ENCODE measurements around the gene AIFM2.
"Not testable (repeated sequence)": the region's sequence is repeated elsewhere in the genome, so short reads cannot be mapped to it uniquely, and the experiment has no call there.

AIFM2 gene

DNA sequence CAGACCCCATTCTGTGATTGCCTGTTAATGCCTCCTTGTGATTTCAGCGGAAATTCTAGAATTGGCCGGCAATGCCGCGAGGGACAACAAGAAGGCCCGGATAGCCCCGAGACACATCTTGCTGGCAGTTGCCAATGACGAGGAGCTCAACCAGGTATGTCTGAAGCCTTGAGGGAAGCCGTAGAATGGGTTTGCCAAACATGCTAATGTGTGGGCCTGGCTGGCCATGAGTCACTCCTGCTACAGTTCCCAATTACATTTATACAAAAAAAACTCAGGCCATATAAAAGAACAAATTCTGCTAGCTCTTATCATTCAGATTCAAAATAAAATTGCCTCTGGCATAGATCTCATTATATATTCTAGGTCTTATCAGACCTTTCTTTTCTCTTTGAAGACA is 42.6 kb downstream of the AIFM2 start:
- DNase-seq: no peak

DNA sequence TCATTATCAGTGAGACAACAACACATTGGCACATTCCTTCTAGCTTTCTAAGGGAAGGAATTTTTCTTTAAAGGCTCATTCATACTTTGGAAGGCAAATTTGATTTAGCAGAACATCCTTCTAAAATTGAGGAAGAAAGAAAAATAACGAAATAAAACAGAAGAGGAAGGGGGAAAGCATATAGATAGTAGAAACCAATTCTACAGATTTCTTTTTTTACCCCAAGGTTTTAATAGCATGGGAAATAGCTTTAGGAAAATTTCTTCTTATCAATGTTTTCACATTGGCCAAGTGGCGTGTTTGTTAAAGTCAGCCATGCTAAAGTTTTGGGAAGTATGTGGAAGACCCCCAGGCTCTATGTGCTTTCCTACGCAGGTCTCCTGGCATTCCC is 44.3 kb downstream of the AIFM2 start:
- DNase-seq: no peak

DNA sequence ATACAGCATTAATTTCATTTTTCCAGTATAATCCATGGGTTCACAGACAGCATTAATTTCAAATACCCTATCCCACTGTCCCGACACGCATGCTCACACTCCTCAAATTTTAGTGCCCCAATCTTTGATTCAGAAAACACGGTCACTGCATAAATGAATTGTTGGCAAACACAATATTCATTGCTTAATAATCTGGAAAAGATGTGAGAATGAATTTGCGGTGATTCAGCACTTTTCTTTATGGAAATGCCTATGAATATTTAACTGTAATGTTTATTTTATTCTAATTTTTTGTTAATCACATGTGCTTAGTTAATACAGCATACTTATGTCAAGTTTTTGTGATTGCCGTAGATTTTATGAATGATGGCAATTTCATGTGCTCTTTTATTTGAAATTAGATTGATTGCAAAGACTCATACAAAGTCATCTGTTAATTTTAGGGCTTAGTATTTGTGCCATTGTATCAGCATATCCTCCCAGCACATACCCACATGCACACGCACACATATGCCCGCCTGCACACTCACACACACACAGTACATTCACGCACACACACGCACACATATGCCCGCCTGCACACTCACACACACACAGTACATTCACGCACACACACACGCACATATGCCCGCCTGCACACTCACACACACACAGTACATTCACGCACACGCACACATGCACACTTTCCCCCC is 44.9 kb downstream of the AIFM2 start:
- peak; percentile 3 for DNase-seq

DNA sequence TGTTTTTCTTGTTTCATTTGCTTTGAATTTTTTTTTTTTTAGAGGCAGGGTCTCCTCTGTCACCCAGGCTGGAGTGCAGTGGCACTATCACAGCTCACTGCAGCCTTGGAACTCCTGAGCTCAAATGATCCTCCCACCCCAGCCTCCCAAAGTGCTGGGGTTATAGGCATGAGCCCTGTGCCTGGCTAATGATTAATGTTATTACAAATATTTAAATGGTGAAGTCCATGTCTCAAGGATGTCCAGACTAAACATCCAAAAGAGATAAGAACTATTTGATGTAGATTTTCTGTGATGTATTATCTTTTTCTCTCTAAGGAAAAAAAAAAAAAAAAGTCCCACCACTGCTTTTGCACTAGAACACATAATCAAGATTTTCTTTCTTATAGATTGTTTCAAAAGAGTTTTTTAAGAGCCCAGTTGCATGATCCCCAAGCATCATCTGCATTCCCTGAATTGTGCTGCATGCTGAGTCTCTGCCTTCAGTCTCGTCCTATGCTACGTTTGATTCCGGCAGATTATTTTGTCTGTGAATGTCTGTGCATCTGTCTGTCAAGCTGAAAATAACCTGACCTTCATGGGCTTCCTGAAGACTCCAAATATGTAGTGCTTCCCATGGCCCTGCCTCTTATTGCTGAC is 46.5 kb downstream of the AIFM2 start:
- DNase-seq: no peak

DNA sequence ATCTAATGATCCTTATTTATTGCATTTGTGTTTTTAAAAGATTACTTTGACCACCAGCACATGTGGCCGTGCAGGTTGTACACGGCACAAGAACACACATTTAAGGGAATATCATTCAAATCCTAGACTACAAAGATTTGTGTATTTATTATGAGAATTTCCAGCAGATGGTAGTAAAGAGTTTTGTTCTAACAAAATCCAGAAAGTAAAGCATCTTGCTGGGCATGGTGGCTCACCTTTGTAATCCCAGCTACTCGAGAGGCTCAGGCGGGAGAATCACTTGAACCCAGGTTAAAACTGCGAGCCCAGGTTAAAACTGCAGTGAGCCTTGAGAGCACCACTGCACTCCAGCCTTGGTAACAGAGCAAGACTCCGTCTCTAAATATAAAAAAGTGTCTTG is 48.4 kb downstream of the AIFM2 start:
- no peak for DNase-seq

DNA sequence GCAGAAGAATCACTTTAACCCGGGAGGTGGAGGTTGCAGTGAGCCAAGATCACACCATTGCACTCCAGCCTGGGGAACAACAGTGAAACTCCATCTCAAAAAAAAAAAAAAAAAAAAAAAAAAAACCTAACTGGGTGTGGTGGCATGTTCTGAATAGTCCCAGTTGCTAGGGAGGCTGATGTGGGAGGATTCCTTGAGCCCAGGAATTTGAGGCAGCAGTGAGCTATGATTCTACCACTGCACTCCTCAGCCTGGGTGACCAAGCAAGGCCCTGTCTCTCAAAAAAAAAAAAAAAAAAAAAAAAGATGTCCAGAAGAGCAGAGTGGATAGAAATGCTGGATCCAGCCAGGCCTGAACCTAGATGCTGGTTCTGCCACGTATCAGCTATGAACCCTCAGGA is 51.8 kb downstream of the AIFM2 start:
- DNase-seq: not testable (repeated sequence)

DNA sequence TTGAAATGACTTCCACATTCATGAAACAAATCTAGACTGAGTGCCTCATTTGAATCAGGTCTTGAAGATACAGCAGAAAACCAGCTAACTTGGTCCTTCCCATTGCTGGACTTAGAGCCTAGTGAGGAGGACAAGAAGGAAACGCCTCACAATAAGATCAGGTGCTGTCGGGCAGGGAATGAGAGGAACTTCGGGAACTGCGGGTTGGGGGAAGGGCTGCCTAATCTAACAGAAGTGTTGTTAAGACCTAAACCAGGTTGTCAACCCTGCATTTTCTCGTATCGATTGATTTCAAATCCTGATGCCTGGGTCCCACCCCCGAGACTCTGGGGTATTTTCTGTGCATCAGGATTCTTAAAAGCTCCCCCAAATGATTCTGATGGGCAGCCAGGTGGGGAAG is 53.7 kb downstream of the AIFM2 start:
- DNase-seq: no peak

DNA sequence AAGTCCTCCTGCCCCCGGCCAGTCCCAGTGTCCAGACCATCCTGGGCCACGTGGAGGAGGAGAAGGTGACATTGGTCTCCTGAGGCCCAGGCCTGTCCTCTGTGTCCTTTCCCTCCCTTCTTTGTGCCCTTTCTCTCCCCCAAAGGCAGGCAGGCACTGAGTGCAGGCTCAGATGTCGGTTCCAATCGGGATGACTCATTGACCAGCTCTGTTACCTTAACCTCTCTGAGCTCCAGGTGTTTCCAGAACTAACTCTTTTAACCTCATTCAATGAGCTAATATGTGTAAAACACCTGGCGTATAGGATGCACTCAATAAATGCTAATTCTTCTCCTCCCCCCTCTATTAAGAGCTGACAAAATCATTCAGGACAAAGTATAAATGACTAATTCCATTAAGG is 54.3 kb downstream of the AIFM2 start:
- DNase-seq: no peak

DNA sequence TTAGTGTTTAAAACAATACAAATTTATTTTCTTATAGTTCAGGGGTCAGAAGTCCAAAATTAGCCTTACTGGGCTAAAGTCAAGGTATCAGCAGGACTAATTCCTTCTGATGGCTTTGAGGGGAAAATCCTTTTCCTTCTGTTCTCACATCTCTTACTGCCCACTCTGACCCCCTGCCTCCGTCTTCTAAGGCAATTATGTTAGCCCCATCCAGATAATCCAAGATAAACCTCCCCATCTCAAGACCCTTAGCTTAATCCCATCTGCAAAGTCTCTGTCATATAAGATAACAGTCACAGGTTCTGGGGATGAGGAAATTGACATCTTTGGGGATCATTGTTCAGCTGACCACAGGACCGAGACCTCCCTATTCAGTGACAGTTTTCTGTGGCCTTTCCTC is 57.7 kb downstream of the AIFM2 start:
- DNase-seq: no peak

DNA sequence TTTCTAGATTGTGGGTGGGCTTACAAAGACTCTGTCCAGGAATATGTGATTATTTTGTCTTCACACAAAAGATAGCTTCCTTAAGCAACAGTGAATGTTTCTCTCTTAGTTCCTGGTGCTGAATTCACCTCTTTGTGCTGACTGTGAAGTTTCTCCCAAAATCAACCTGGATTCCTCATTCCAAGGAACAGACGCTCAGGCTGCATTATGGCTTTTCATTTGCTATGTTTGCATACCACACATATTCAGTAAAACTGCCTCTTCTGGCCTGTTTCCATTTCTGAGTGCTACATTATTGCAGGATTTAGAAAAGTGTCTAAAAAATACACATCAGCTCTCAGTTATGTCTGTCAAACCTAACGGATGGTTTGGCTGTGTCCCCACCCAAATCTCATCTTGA is 58.5 kb downstream of the AIFM2 start:
- DNase-seq: peak; percentile 35

DNA sequence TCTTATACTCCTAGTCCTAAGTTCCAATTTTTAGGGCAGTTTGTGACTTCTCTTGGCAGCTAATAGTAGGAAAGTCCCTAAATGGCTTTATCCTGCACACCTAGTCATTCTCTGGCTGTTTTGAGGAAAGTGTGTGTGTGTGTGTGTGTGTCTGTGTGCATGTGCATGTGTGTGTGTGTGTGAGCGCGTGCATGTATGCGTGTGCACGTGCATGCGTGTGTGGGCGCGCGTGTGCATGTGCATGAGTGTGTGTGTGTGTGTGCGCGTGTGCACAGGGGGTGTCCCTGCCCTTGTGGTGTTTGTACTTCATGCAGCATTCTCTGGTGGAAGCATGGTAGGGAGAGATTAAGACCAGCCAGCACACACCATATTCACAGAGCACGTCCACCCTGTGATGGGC is 61.8 kb downstream of the AIFM2 start:
- DNase-seq: no peak

DNA sequence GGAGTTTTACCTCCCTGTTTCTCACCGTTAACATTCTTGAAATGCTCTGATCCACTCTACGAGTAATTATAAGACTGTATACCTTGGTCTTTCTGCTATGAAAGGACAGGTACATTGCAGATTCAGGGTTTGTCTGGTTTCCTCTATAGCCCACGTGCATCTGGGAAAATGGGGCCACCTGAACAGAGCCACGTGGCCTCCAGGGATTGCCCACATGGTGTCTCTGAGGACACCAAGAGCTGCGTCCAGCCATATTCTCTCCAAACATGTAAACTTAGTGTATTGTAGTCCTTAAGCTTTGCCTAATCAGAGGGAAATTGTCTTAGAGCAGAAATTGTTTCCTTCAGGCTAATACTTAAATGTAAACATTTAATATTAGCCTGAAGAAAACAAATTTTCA is 63.3 kb downstream of the AIFM2 start:
- DNase-seq: no peak

DNA sequence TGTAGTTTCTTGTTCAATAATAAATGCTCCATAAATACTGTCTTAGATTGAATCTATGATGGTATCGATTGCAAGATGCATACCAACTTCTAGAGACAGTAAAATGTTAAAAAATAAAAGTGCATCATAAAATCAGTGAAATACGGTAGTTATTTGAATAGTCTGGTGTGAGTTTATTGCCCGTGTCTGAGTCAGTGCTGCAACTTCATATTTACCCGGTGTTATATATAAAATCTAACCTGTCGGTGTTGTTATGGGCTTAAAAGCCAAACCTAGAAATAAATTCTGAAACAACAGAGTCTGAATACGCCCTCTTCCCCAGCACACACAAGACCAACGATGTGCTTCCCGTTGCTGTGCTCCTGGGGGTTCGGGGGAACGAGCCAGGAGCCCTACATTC is 63.7 kb downstream of the AIFM2 start:
- no peak for DNase-seq

DNA sequence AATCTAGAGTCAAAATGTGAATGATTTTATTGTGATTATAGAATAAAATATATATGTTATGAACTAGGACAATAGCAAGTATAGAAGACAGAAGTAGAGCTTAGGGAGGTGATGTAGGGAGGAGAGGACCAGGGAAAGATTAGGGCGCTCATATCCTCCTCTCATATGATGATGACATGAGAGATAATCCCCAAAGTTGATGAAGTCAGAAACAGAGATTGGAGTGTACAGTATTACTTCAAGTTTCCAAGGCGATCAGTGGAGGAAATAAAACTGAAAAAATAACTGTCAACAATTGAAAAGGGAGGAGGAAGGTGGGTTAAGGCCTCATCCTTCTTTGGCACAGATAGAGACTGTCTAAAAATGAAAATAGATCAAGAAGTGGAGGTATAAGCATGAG is 65.0 kb downstream of the AIFM2 start:
- DNase-seq: no peak

DNA sequence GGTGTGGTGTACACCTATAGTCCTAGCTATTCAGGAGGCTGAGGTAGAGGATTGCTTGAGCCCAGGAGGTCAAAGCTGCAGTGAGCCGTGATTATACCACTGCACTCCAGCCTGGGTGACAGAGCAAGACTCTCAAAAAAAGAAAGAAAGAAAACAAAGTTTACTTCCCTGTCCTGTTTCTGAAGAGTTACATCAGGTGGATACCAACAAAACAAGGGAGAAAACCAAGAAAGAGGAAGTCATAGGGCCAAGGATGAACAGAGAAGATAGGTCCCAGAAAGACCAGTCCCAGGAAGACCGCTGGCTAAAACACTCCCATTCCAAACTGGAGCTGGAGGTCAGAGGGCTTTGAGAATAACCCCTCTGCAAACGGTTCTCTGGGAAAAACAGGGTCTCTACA is 66.4 kb downstream of the AIFM2 start:
- no peak for DNase-seq

DNA sequence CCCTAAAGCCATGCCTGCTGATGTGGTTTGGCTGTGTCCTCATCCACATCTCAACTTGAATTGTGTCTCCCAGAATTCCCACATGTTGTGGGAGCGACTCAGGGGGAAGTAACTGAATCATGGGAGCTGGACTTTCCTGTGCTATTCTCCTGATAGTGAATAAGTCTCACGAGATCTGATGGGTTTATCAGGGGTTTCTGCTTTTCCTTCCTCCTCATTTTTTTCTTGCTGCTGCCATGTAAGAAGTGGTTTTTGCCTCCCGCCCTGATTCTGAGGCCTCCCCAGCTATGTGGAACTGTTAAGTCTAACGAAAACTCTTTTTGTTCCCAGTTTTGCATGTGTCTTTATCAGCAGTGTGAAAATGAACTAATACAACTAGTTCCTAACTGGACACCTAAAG is 68.1 kb downstream of the AIFM2 start:
- peak; percentile 16 for DNase-seq

DNA sequence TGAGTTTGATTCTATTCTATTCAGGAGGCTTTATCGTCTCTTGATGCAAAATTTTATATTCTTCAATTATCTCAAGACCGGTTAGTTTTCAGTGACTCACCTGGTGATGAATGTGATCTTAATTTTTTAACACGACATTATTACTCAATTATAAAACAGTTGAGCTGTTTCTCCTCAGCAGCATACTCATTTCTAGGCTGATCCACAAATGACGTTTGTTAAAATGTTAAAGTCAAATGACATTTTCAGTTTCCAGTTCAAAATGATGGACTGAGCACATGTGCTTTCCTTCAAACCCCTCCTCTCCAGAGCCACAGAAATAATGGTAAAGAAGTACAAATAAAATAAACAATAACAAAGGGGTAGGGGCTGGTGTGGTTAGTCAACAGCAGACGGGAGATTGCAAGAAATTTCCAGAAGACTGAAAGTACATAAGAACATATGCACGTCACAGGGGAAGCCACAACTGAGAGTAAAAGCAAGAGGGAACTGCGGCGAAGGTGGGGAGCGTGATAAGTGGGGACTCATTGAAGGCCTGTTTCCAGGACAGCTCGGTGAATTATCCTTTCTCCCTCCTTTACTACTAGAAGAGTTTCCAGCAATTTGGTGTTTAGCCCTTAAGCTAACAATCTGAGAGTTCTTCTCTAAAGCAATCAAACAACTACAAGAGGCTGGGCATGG is 69.1 kb downstream of the AIFM2 start:
- no peak for DNase-seq
